DOHH2 (cell line): ENCODE data around the gene LETMD1.

Experiments
- H3F3A ChIP-seq: fragments of 200-600 bp; sonication (generic), shearing (Covaris generic); 2 replicates; pipeline ENCODE4 v1.6.0; 2016; ENCODE audit warnings: antibody characterized with exemption, mild to moderate bottlenecking; ENCODE audit not compliant: control insufficient read depth, insufficient read depth
- H3K27ac ChIP-seq: fragments of 200-600 bp; sonication (generic); 2 replicates; pipeline ENCODE4 v1.5.1; 2014; ENCODE audit warnings: low read depth, mild to moderate bottlenecking, low read length, moderate library complexity
- H3K27me3 ChIP-seq: fragments of 200-600 bp; sonication (generic); 2 replicates; pipeline ENCODE4 v1.6.1; 2014; ENCODE audit warnings: mild to moderate bottlenecking, low read length, mixed read lengths; ENCODE audit not compliant: control insufficient read depth
- H3K36me3 ChIP-seq: fragments of 200-600 bp; sonication (generic); 2 replicates; pipeline ENCODE4 v1.6.1; 2014; ENCODE audit warnings: mild to moderate bottlenecking, low read length, moderate library complexity, mixed read lengths; ENCODE audit not compliant: control insufficient read depth
- H3K4me1 ChIP-seq: fragments of 200-600 bp; sonication (generic); 2 replicates; pipeline ENCODE4 v1.6.1; 2014; ENCODE audit warnings: mild to moderate bottlenecking, low read length, mixed read lengths; ENCODE audit not compliant: control insufficient read depth
- H3K4me2 ChIP-seq: fragments of 200-600 bp; sonication (generic); 2 replicates; pipeline ENCODE4 v1.6.0; 2014; ENCODE audit warnings: mild to moderate bottlenecking, low read length, moderate library complexity
- H3K4me3 ChIP-seq: fragments of 200-600 bp; sonication (generic); 2 replicates; pipeline ENCODE4 v1.5.1; 2014; ENCODE audit warnings: mild to moderate bottlenecking, low read length, mixed read lengths
- H3K79me2 ChIP-seq: fragments of 200-600 bp; sonication (generic); 2 replicates; pipeline ENCODE4 v1.6.1; 2014; ENCODE audit warnings: mild to moderate bottlenecking, low read length, mixed read lengths; ENCODE audit not compliant: control insufficient read depth
- H3K9me2 ChIP-seq: fragments of 200-600 bp; sonication (generic); replicated peaks from 2 replicates; pipeline ENCODE4 v1.6.1; 2014; ENCODE audit warnings: mild to moderate bottlenecking, low read length, mixed read lengths; ENCODE audit not compliant: control insufficient read depth
- H3K9me3 ChIP-seq: fragments of 200-600 bp; sonication (generic); 2 replicates; pipeline ENCODE4 v1.6.1; 2014; ENCODE audit warnings: antibody characterized with exemption, low read length, mixed read lengths; ENCODE audit not compliant: control insufficient read depth, insufficient read depth
- H4K20me1 ChIP-seq: fragments of 200-600 bp; sonication (generic); 2 replicates; pipeline ENCODE4 v1.6.0; 2014; ENCODE audit warnings: low read depth, mild to moderate bottlenecking, antibody characterized with exemption, low read length, moderate library complexity; ENCODE audit not compliant: control insufficient read depth, insufficient read depth
- CTCF ChIP-seq: fragments of 200-600 bp; sonication (generic); IDR thresholded peaks from one replicate; pipeline ENCODE4 v1.5.1; 2014; ENCODE audit warnings: antibody characterized with exemption, mild to moderate bottlenecking, low read depth, low read length; ENCODE audit not compliant: poor library complexity, severe bottlenecking
- EZH2phosphoT487 ChIP-seq: fragments of 200-600 bp; sonication (generic); IDR thresholded peaks from 2 replicates; pipeline ENCODE4 v1.6.1; 2017; ENCODE audit warnings: borderline replicate concordance, mild to moderate bottlenecking, antibody characterized with exemption, low read length, moderate library complexity, mixed read lengths

The LETMD1 gene

DNA sequence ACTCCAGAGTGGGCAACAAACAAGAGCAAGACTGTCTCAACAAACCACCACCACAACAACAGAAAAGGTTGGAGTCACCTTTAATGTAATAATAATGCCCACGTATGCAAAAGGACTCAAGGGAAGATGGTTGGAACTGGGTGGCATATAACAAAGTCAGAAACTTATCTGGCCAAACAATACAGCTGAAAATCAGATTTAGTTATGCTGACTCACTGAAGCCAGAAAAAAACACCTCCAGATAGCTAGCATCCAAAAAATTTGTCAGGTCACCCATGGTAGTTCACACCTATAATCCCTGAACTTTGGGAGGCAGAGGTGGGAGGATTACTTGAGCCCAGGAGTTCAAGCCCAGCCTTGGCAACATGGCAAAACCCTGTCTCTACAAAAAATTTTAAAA lies 46.3 kb upstream of the LETMD1 start:
- no peaks in the 10 kb centered on the region for H3K4me1 ChIP-seq
- H3K9me3 ChIP-seq, result no peaks in the 10 kb centered on the region
- no peak overlapping the region for H3K4me2 ChIP-seq
- no peak overlapping the region for H3K27ac ChIP-seq
- no peak for TF ChIP-seq CTCF
- TF ChIP-seq EZH2phosphoT487, result no peak
- no peaks in the 10 kb centered on the region for H3K27me3 ChIP-seq
- H3F3A ChIP-seq, result 0 out of 2 replicates have a peak, but pooled peaks cover 2% of the 10 kb centered on the region
- H3K36me3 ChIP-seq, result peaks cover 31% of the 10 kb centered on the region
- H3K4me3 ChIP-seq, result no peak overlapping the region
- no peaks in the 10 kb centered on the region for H3K9me2 ChIP-seq
- H4K20me1 ChIP-seq, result no peaks in the 10 kb centered on the region
- H3K79me2 ChIP-seq, result no peaks in the 10 kb centered on the region

- Histone ChIP-seq H3F3A (0 out of 2 replicates have a peak, but pooled peaks cover 2% of the 10 kb centered on the region), H3K4me3 (no peak overlapping the region), H3K9me2 (no peaks in the 10 kb centered on the region), H3K9me3 (no peaks in the 10 kb centered on the region), H3K4me2 (no peak overlapping the region), H3K27ac (no peak overlapping the region), H4K20me1 (no peaks in the 10 kb centered on the region), H3K4me1 (peaks cover 6% of the 10 kb centered on the region), H3K27me3 (no peaks in the 10 kb centered on the region), H3K79me2 (peaks cover 8% of the 10 kb centered on the region), H3K36me3 (peaks cover 25% of the 10 kb centered on the region)
- TF ChIP-seq EZH2phosphoT487 (no peak), CTCF (no peak)
These were observed 43.6 kb upstream of the LETMD1 start for GRCh38 chr12:51004504-51004903.

- Histone ChIP-seq H3K9me2 (no peaks in the 10 kb centered on the region), H3K4me2 (no peak overlapping the region), H3K27me3 (no peaks in the 10 kb centered on the region), H3K79me2 (peaks cover 13% of the 10 kb centered on the region), H3F3A (0 out of 2 replicates have a peak, but pooled peaks cover 2% of the 10 kb centered on the region), H3K36me3 (peaks cover 24% of the 10 kb centered on the region), H3K9me3 (no peaks in the 10 kb centered on the region), H4K20me1 (no peaks in the 10 kb centered on the region), H3K27ac (no peak overlapping the region), H3K4me3 (no peak overlapping the region), H3K4me1 (peaks cover 6% of the 10 kb centered on the region)
- TF ChIP-seq EZH2phosphoT487, result no peak
- TF ChIP-seq CTCF, result no peak
These were observed 43.1 kb upstream of the LETMD1 start for GRCh38 chr12:51005030-51005429.
